HL-60 (cell line): ENCODE results near the gene ANKRD13B.

ENCODE experiments used
- CTCF ChIP-seq: IDR thresholded peaks from one replicate; pipeline ENCODE4 v1.5.1; 2011; ENCODE audit warnings: low read length, control low read depth, inconsistent platforms; ENCODE audit not compliant: insufficient read depth
- GABPA ChIP-seq: IDR thresholded peaks from 2 replicates; pipeline ENCODE4 v1.6.1; 2012; ENCODE audit warnings: low read depth
- POLR2AphosphoS5 ChIP-seq: IDR thresholded peaks from 2 replicates; pipeline ENCODE4 v1.6.1; 2012; ENCODE audit warnings: low read depth

- no peak for TF ChIP-seq CTCF
- no peak for TF ChIP-seq GABPA
- TF ChIP-seq POLR2AphosphoS5 = no peak
Measured at GRCh38 chr17:29569245-29569950, 23.5 kb upstream of the ANKRD13B start.
